Calu3 (cell line): ENCODE results near the gene G3BP2. TPM values are rescaled to one million over a fixed set of nuclear protein-coding genes. Genes with fewer than 3 reads are reported as not detected.

Experiments used
- BruUV-seq: library from RNA; stranded (reverse); fragments of 400-500 nt; replicated peaks from 2 replicates; lab custom pipeline; 2021; lab: Mats Ljungman, UMichigan
- CTCF ChIA-PET: fragments of 300-600 bp; sonication (Branson Sonifier 250); formaldehyde crosslinking; loops from one replicate; lab custom pipeline; 2022; ENCODE audit warnings: antibody characterized with exemption; lab: Charles Lee
- DNase-seq: peaks from one replicate; pipeline ENCODE4 v3.0.0; 2022
- H3K27ac Mint-ChIP-seq: one replicate; pipeline ENCODE4 v1.8.0; 2022; ENCODE audit warnings: mixed read lengths; ENCODE audit not compliant: unreplicated experiment
- H3K27me3 Mint-ChIP-seq: one replicate; pipeline ENCODE4 v1.8.0; 2022; ENCODE audit warnings: mixed read lengths; ENCODE audit not compliant: unreplicated experiment
- H3K36me3 Mint-ChIP-seq: one replicate; pipeline ENCODE4 v1.8.0; 2022; ENCODE audit warnings: mild to moderate bottlenecking, moderate library complexity, mixed read lengths; ENCODE audit not compliant: insufficient read depth, unreplicated experiment
- H3K4me1 Mint-ChIP-seq: one replicate; pipeline ENCODE4 v1.8.0; 2022; ENCODE audit warnings: mild to moderate bottlenecking, low read depth, mixed read lengths; ENCODE audit not compliant: unreplicated experiment
- H3K4me3 Mint-ChIP-seq: one replicate; pipeline ENCODE4 v1.8.0; 2022; ENCODE audit warnings: mild to moderate bottlenecking, low read depth, moderate library complexity, mixed read lengths; ENCODE audit not compliant: unreplicated experiment
- H3K9me3 Mint-ChIP-seq: one replicate; pipeline ENCODE4 v1.8.0; 2022; ENCODE audit warnings: low read depth, mixed read lengths; ENCODE audit not compliant: unreplicated experiment
- CTCF ChIP-seq: fragments of 200-600 bp; IDR thresholded peaks from one replicate; pipeline ENCODE4 v1.8.0; 2022; ENCODE audit warnings: antibody characterized with exemption; ENCODE audit not compliant: unreplicated experiment
- intact Hi-C: fragments of 100-400 bp; cut with micrococcal nuclease; formaldehyde crosslinking; loops from one replicate; pipeline ENCODE4 v1.10.0; 2022; ENCODE audit not compliant: unreplicated experiment
- total RNA-seq: library from RNA; stranded (reverse); gene quantifications from 2 replicates; pipeline ENCODE4 v1.2.3, GENCODE V29; 2022

G3BP2 gene
- total RNA-seq, 1 experiment from 2014 or later: 128 TPM

GRCh38 chr4:75643651-75644050, 29.6 kb downstream of the G3BP2 start:
- Mint-ChIP-seq H3K9me3 (no peaks in the 10 kb centered on the region), H3K27me3 (no peaks in the 10 kb centered on the region), H3K4me3 (no peak overlapping the region), H3K27ac (no peak overlapping the region), H3K36me3 (peaks cover 59% of the 10 kb centered on the region), H3K4me1 (no peaks in the 10 kb centered on the region)
- TSS peak; percentile 24 for BruUV-seq
- DNase-seq: no peak
- CTCF ChIA-PET: no interaction called here
- intact Hi-C loops: no loop called here
- no peak for TF ChIP-seq CTCF

- H3K4me1 Mint-ChIP-seq: no peaks in the 10 kb centered on the region
- H3K36me3 Mint-ChIP-seq: peaks cover 27% of the 10 kb centered on the region
- no peaks in the 10 kb centered on the region for H3K27me3 Mint-ChIP-seq
- no peak overlapping the region for H3K4me3 Mint-ChIP-seq
- intact Hi-C loops: no loop called here
- TF ChIP-seq CTCF: no peak
- H3K27ac Mint-ChIP-seq: peak overlapping the region; percentile 9
- CTCF ChIA-PET: no interaction called here
- no peak for DNase-seq
- no TSS peak for BruUV-seq
- no peaks in the 10 kb centered on the region for H3K9me3 Mint-ChIP-seq
Observed at GRCh38 chr4:75639124-75639695, 34.0 kb downstream of the G3BP2 start.

GRCh38 chr4:75637827-75638226, 35.4 kb downstream of the G3BP2 start:
- TF ChIP-seq CTCF: no peak
- BruUV-seq: no TSS peak
- H3K4me3 Mint-ChIP-seq: no peak overlapping the region
- H3K27ac Mint-ChIP-seq: peak overlapping the region; percentile 53
- intact Hi-C loops: no loop called here
- peaks cover 22% of the 10 kb centered on the region for H3K36me3 Mint-ChIP-seq
- no peaks in the 10 kb centered on the region for H3K27me3 Mint-ChIP-seq
- H3K4me1 Mint-ChIP-seq: no peaks in the 10 kb centered on the region
- CTCF ChIA-PET: no interaction called here
- no peak for DNase-seq
- no peaks in the 10 kb centered on the region for H3K9me3 Mint-ChIP-seq

- no peak overlapping the region for H3K4me3 Mint-ChIP-seq
- H3K9me3 Mint-ChIP-seq: no peaks in the 10 kb centered on the region
- intact Hi-C loops: no loop called here
- CTCF ChIA-PET: no interaction called here
- no peak for TF ChIP-seq CTCF
- BruUV-seq: no TSS peak
- H3K27me3 Mint-ChIP-seq: no peaks in the 10 kb centered on the region
- no peak overlapping the region for H3K27ac Mint-ChIP-seq
- no peak for DNase-seq
- H3K4me1 Mint-ChIP-seq: no peaks in the 10 kb centered on the region
- peaks cover 22% of the 10 kb centered on the region for H3K36me3 Mint-ChIP-seq
Observed at GRCh38 chr4:75637176-75637575, 36.0 kb downstream of the G3BP2 start.
